GM18867 (cell line): ENCODE measurements around the gene ZNF112.

Experiments used
- ATAC-seq: cut with Tn5 transposase; IDR thresholded peaks from one replicate; pipeline ENCODE4 v1.9.1; 2021; ENCODE audit warnings: mild to moderate bottlenecking, moderate library complexity; ENCODE audit not compliant: unreplicated experiment

Gene ZNF112

GRCh38 chr19:44284968-44285367, 71.5 kb downstream of the ZNF112 start:
- ATAC-seq = no peak

DNA sequence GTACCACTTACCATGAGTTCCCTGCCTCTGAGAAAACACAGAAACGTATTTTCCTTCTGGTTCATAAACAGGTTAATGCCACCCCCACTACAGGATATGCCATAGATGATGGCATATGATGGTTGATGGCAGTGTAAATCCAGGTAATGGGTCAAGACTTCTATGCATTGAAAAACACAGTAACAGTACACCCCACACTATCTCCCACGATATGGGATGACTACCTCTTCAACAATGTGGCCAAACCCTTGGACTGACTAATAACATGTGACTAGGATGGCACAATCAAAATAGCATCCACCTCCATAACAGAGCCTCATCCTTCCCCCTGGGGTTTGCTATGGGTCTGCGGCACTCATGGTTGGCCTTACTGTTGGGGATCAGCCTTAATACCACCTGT, 73.6 kb downstream of the ZNF112 start:
- ATAC-seq = no peak

- no peak for ATAC-seq
Observed at GRCh38 chr19:44280916-44281315, 75.6 kb downstream of the ZNF112 start.

DNA sequence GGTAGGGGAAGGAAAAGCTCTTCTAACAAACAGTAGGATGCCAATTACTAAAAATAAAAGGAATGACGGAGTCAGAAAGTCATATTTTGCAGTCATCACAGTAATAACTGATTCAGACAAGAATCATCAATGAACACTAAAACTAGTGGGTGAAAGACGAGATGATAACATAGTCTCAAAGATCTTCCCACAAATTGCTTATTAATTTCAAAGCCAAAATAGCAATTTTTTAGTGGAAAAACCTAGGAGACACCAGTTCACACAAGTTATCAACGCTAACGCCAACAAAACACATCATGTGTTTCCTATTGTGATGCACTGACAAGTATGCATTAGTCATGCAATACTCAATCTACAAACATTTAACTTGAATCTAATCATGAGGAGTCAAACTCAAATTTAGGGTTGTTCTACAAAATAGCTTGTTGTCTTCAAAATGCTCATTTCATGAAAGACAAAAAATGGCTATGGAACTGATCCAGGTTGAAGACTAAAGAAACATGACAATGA, 78.2 kb downstream of the ZNF112 start:
- ATAC-seq = no peak

- no peak for ATAC-seq
Observed at GRCh38 chr19:44277331-44277730, 79.1 kb downstream of the ZNF112 start.
